ENCODE measurements around the gene AUH.

AUH gene

GRCh38 chr9:91177661-91178280, 183.9 kb downstream of the AUH start:
- TF ChIP-seq GATA1 (IDR thresholded peaks at IDR 0.05; ENCODE audit: low read depth, low read length), result no peak
- no peak for TF ChIP-seq POLR2A (IDR thresholded peaks at IDR 0.05; ENCODE audit: low read length)
- no peak for DNase-seq

GRCh38 chr9:91177081-91177480, 184.6 kb downstream of the AUH start:
- no peak for DNase-seq

GRCh38 chr9:91176426-91176825, 185.3 kb downstream of the AUH start:
- TF ChIP-seq POLR2A (IDR thresholded peaks at IDR 0.05; ENCODE audit: low read length) (no peak), GATA1 (IDR thresholded peaks at IDR 0.05; ENCODE audit: low read depth, low read length) (no peak)
- no peak for DNase-seq

More at GRCh38 chr9:91177081-91177480, 184.6 kb downstream of the AUH start:
- TF ChIP-seq POLR2A (IDR thresholded peaks at IDR 0.05; ENCODE audit: low read length) (no peak), GATA1 (IDR thresholded peaks at IDR 0.05; ENCODE audit: low read depth, low read length) (no peak)

GRCh38 chr9:91174772-91175171, 186.9 kb downstream of the AUH start:
- no peak for TF ChIP-seq GATA1 (IDR thresholded peaks at IDR 0.05; ENCODE audit: low read depth, low read length)
- TF ChIP-seq POLR2A (IDR thresholded peaks at IDR 0.05; ENCODE audit: low read length), result no peak
- no peak for DNase-seq

GRCh38 chr9:91172329-91172728, 189.4 kb downstream of the AUH start:
- no peak for DNase-seq
- TF ChIP-seq GATA1 (IDR thresholded peaks at IDR 0.05; ENCODE audit: low read depth, low read length), result no peak
- no peak for TF ChIP-seq POLR2A (IDR thresholded peaks at IDR 0.05; ENCODE audit: low read length)

GRCh38 chr9:91170951-91171350, 190.8 kb downstream of the AUH start:
- no peak for DNase-seq
- no peak for TF ChIP-seq POLR2A (IDR thresholded peaks at IDR 0.05; ENCODE audit: low read length)
- no peak for TF ChIP-seq GATA1 (IDR thresholded peaks at IDR 0.05; ENCODE audit: low read depth, low read length)

- DNase-seq, result no peak
- no peak for TF ChIP-seq GATA1 (IDR thresholded peaks at IDR 0.05; ENCODE audit: low read depth, low read length)
- TF ChIP-seq POLR2A (IDR thresholded peaks at IDR 0.05; ENCODE audit: low read length), result no peak
Observed at GRCh38 chr9:91166796-91167366, 194.8 kb downstream of the AUH start.

GRCh38 chr9:91164724-91165520, 196.8 kb downstream of the AUH start:
- no peak for TF ChIP-seq GATA1 (IDR thresholded peaks at IDR 0.05; ENCODE audit: low read depth, low read length)
- no peak for TF ChIP-seq POLR2A (IDR thresholded peaks at IDR 0.05; ENCODE audit: low read length)
- DNase-seq, result peak; percentile 79 to 86
